Measurements from ENCODE around the gene CELF4. TPM values are rescaled to one million over a fixed set of nuclear protein-coding genes. Genes with fewer than 3 reads are reported as not detected.

Gene CELF4
- total RNA-seq, 1 donor from 2014 or later, result 0.22 TPM

DNA sequence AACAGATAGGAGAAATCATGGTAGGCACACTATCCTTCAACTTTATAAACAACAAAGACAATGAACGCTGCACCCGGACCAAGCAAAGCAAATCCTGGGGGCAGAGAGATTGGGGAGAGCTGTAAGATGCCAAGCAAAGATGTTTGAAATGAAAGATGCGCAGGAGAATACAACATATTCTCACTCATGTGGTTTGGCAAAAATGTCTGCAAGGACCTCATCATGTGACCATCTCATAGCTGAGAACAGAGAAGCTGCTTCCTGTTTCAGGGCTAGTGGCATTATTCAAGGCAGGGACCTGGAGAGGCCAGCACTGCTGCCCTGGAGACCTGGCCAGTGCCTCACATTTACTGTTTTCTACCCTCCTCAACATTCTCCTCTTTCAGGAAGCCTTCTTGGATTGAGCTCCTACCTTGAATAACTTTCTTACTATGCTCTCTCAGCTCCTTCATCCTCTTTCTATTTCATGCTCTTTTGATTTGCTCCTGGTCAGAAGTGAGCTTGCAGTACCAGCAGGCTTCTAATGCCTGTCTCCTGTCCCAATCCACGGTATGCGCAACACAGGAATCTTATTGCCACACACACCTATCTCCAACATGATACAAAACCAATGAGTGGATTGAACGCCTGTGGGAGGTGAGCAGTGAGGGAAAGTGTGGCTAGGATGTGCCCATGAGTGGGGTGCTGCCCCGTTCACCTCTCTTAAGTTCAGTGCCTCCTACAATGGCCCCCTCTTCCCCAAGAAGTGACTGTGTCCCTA, 133.0 kb downstream of the CELF4 start:
- Mint-ChIP-seq H3K36me3 (ENCODE audit: low read depth) (no peaks in the 10 kb centered on the region), H3K27ac (ENCODE audit: unreplicated experiment) (no peak overlapping the region), H3K9me3 (ENCODE audit: low read depth) (no peaks in the 10 kb centered on the region), H3K4me1 (ENCODE audit: low read depth) (peaks cover 3% of the 10 kb centered on the region), H3K4me3 (ENCODE audit: unreplicated experiment) (no peak overlapping the region), H3K27me3 (ENCODE audit: low read depth) (peaks cover 32% of the 10 kb centered on the region)
- no peak for DNase-seq (ENCODE audit: low spot score)
- no peak for TF ChIP-seq CTCF (IDR thresholded peaks at IDR 0.05)

DNA sequence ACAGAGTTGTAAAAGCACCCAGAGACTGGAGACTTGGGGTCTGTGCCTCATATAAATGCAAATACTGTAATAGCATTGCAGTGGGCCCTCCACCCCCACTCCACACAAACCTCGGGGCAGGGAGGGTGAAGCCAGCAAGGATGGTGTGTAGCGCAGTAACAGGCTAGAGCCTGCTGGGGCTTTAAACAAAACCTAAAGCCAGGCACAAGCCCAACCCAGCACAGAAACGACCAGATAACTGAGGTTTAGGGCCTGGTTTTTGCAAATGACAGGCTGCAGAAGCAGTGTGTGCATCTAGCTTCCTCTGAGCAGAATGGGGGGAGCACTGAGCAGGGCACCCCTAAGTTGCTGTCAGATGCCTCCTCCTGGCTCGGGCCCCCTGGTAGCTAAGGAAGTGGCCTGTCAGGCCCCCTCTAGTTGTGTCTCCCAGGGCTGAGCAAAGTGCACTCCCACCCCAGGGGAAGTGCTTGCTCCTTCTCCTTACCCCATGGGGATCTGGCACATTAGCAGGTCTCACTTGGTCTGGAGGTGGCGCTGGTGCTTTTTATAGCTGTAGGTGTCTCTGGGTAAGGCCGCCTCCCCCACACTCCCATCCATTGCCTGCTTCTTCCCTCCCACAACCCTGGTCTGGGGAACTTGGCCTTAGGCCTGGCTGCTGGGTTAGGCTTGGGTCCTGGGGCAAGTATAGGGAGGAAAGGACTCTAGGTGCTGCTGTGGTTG, 135.1 kb downstream of the CELF4 start:
- no peak for TF ChIP-seq CTCF (IDR thresholded peaks at IDR 0.05)
- no peaks in the 10 kb centered on the region for H3K9me3 Mint-ChIP-seq (ENCODE audit: low read depth)
- H3K36me3 Mint-ChIP-seq (ENCODE audit: low read depth), result no peaks in the 10 kb centered on the region
- peaks cover 16% of the 10 kb centered on the region for H3K27me3 Mint-ChIP-seq (ENCODE audit: low read depth)
- no peak overlapping the region for H3K4me3 Mint-ChIP-seq (ENCODE audit: unreplicated experiment)
- H3K4me1 Mint-ChIP-seq (ENCODE audit: low read depth), result no peaks in the 10 kb centered on the region
- DNase-seq (ENCODE audit: low spot score), result no peak
- no peak overlapping the region for H3K27ac Mint-ChIP-seq (ENCODE audit: unreplicated experiment)

GRCh38 chr18:37429791-37430190, 135.8 kb downstream of the CELF4 start:
- Mint-ChIP-seq H3K36me3 (ENCODE audit: low read depth) (no peaks in the 10 kb centered on the region), H3K4me1 (ENCODE audit: low read depth) (no peaks in the 10 kb centered on the region), H3K4me3 (ENCODE audit: unreplicated experiment) (no peak overlapping the region), H3K27ac (ENCODE audit: unreplicated experiment) (no peak overlapping the region), H3K27me3 (ENCODE audit: low read depth) (peaks cover 10% of the 10 kb centered on the region), H3K9me3 (ENCODE audit: low read depth) (no peaks in the 10 kb centered on the region)
- no peak for TF ChIP-seq CTCF (IDR thresholded peaks at IDR 0.05)
- DNase-seq (ENCODE audit: low spot score), result no peak

- TF ChIP-seq CTCF (IDR thresholded peaks at IDR 0.05), result no peak
- H3K36me3 Mint-ChIP-seq (ENCODE audit: low read depth), result no peaks in the 10 kb centered on the region
- H3K4me3 Mint-ChIP-seq (ENCODE audit: unreplicated experiment), result no peak overlapping the region
- H3K27me3 Mint-ChIP-seq (ENCODE audit: low read depth), result peaks cover 3% of the 10 kb centered on the region
- H3K27ac Mint-ChIP-seq (ENCODE audit: unreplicated experiment), result no peak overlapping the region
- DNase-seq (ENCODE audit: low spot score), result no peak
- H3K9me3 Mint-ChIP-seq (ENCODE audit: low read depth), result no peaks in the 10 kb centered on the region
- no peaks in the 10 kb centered on the region for H3K4me1 Mint-ChIP-seq (ENCODE audit: low read depth)
Measured at GRCh38 chr18:37428288-37428974, 137.2 kb downstream of the CELF4 start.

DNA sequence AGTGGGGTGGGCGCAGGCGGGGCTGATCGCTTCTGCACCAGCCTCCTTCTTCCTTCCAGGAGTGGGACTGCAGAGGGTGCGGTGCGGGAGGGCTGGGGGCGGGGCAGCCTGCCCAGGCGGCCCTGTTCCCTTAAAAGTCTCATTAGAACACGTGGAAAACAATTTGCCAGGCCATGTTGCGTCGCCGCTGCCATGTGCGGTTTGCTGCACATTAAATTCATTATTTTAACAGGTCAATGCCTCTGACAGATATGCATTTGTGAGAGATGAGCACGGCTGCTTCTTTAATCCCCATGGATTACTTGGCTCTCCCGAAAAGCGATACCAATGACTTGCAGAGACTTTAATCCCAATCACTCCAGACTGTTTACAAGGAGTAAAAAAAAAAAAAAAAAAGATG, 139.0 kb downstream of the CELF4 start:
- no peaks in the 10 kb centered on the region for H3K9me3 Mint-ChIP-seq (ENCODE audit: low read depth)
- no peaks in the 10 kb centered on the region for H3K4me1 Mint-ChIP-seq (ENCODE audit: low read depth)
- peaks cover 7% of the 10 kb centered on the region for H3K27me3 Mint-ChIP-seq (ENCODE audit: low read depth)
- no peak for TF ChIP-seq CTCF (IDR thresholded peaks at IDR 0.05)
- no peak overlapping the region for H3K27ac Mint-ChIP-seq (ENCODE audit: unreplicated experiment)
- no peak for DNase-seq (ENCODE audit: low spot score)
- no peaks in the 10 kb centered on the region for H3K36me3 Mint-ChIP-seq (ENCODE audit: low read depth)
- no peak overlapping the region for H3K4me3 Mint-ChIP-seq (ENCODE audit: unreplicated experiment)

Data from chondrocyte (in vitro differentiated cells).